Astrocyte (in vitro differentiated cells and primary cell): ENCODE measurements around the gene SEMA7A. TPM values are rescaled to one million over a fixed set of nuclear protein-coding genes. Genes with fewer than 3 reads are reported as not detected.

Experiments used
- DNase-seq: peaks from one replicate; pipeline ENCODE4 v3.0.0-alpha.2; 2010; ENCODE audit warnings: low read depth
- FAIRE-seq: peaks from 2 replicates; lab custom pipeline; 2011; peaks lifted over from hg19 to GRCh38; lab: Jason Lieb, UNC
- H2AFZ ChIP-seq: 2 replicates; pipeline ENCODE4 v1.6.0; 2012; ENCODE audit warnings: low read depth, low read length, inconsistent platforms
- H3K27ac ChIP-seq: 2 replicates; pipeline ENCODE4 v1.5.1; 2011; ENCODE audit warnings: low read depth, low read length, inconsistent platforms
- H3K27me3 ChIP-seq: 2 replicates; pipeline ENCODE4 v1.6.0; 2011; ENCODE audit warnings: low read length, inconsistent platforms; ENCODE audit not compliant: insufficient read depth
- H3K36me3 ChIP-seq: 2 replicates; pipeline ENCODE4 v1.5.1; 2011; ENCODE audit warnings: low read length, inconsistent platforms; ENCODE audit not compliant: insufficient read depth
- H3K4me1 ChIP-seq: 2 replicates; pipeline ENCODE4 v1.5.1; 2011; ENCODE audit warnings: low read length, inconsistent platforms; ENCODE audit not compliant: insufficient read depth
- H3K4me2 ChIP-seq: 2 replicates; pipeline ENCODE4 v1.6.0; 2012; ENCODE audit warnings: low read length, inconsistent platforms
- H3K4me3 ChIP-seq: 2 replicates; pipeline ENCODE4 v1.5.1; 2011; ENCODE audit warnings: low read depth, mild to moderate bottlenecking, low read length, inconsistent platforms; ENCODE audit not compliant: insufficient read depth
- H3K79me2 ChIP-seq: 2 replicates; pipeline ENCODE4 v1.6.0; 2012; ENCODE audit warnings: mild to moderate bottlenecking, low read length, inconsistent platforms; ENCODE audit not compliant: insufficient read depth
- H3K9ac ChIP-seq: 2 replicates; pipeline ENCODE4 v1.6.0; 2012; ENCODE audit warnings: mild to moderate bottlenecking, low read length, inconsistent platforms
- H3K9me3 ChIP-seq: 2 replicates; pipeline ENCODE4 v1.5.1; 2012; ENCODE audit warnings: low read depth, mild to moderate bottlenecking, low read length, inconsistent platforms; ENCODE audit not compliant: insufficient read depth
- H4K20me1 ChIP-seq: 2 replicates; pipeline ENCODE4 v1.6.0; 2012; ENCODE audit warnings: low read length, inconsistent platforms; ENCODE audit not compliant: insufficient read depth
- H3K27ac Mint-ChIP-seq: one replicate; pipeline ENCODE4 v1.8.0; 2021; ENCODE audit warnings: mild to moderate bottlenecking, mixed read lengths; ENCODE audit not compliant: unreplicated experiment
- H3K27me3 Mint-ChIP-seq: one replicate; pipeline ENCODE4 v1.8.0; 2021; ENCODE audit warnings: low read depth, mixed read lengths; ENCODE audit not compliant: unreplicated experiment
- H3K36me3 Mint-ChIP-seq: one replicate; pipeline ENCODE4 v1.8.0; 2021; ENCODE audit warnings: low read depth, mixed read lengths; ENCODE audit not compliant: unreplicated experiment
- H3K4me1 Mint-ChIP-seq: one replicate; pipeline ENCODE4 v1.8.0; 2021; ENCODE audit warnings: low read depth, mixed read lengths; ENCODE audit not compliant: unreplicated experiment
- H3K4me3 Mint-ChIP-seq: one replicate; pipeline ENCODE4 v1.8.0; 2021; ENCODE audit warnings: mild to moderate bottlenecking, moderate library complexity, mixed read lengths; ENCODE audit not compliant: unreplicated experiment
- H3K9me3 Mint-ChIP-seq: one replicate; pipeline ENCODE4 v1.8.0; 2021; ENCODE audit warnings: mild to moderate bottlenecking, mixed read lengths; ENCODE audit not compliant: unreplicated experiment
- CTCF ChIP-seq: IDR thresholded peaks from 2 replicates; pipeline ENCODE4 v1.5.1; 2011; ENCODE audit warnings: low read depth, mild to moderate bottlenecking, inconsistent platforms, low read length, moderate library complexity; ENCODE audit not compliant: insufficient read depth
- EZH2 ChIP-seq: IDR thresholded peaks from 2 replicates; pipeline ENCODE4 v1.6.1; 2012; ENCODE audit warnings: mild to moderate bottlenecking, low read length, inconsistent platforms; ENCODE audit not compliant: insufficient read depth
- total RNA-seq: library from RNA; stranded (reverse); gene quantifications from 2 replicates; pipeline ENCODE4 v1.2.1, GENCODE V29; 2021

SEMA7A gene
- total RNA-seq, 1 donor from 2014 or later, result 26.7 TPM

GRCh38 chr15:74398183-74398582 lies 35.6 kb downstream of the SEMA7A start:
- no peaks in the 10 kb centered on the region for H3K36me3 Mint-ChIP-seq
- Histone ChIP-seq H3K27ac (peak overlapping the region; percentile 92), H3K36me3 (no peaks in the 10 kb centered on the region), H3K9me3 (no peaks in the 10 kb centered on the region), H4K20me1 (no peaks in the 10 kb centered on the region), H3K4me2 (peak overlapping the region; percentile 58), H2AFZ (no peak overlapping the region), H3K4me1 (peaks cover 79% of the 10 kb centered on the region), H3K9ac (peak overlapping the region; percentile 76), H3K79me2 (no peaks in the 10 kb centered on the region), H3K4me3 (no peak overlapping the region), H3K27me3 (no peaks in the 10 kb centered on the region)
- H3K4me3 Mint-ChIP-seq, result no peak overlapping the region
- no peak for DNase-seq
- H3K27ac Mint-ChIP-seq, result peak overlapping the region; percentile 69
- peaks cover 2% of the 10 kb centered on the region for H3K9me3 Mint-ChIP-seq
- peaks cover 10% of the 10 kb centered on the region for H3K27me3 Mint-ChIP-seq
- peaks cover 34% of the 10 kb centered on the region for H3K4me1 Mint-ChIP-seq
- FAIRE-seq, result no peak
- no peak for TF ChIP-seq EZH2
- no peak for TF ChIP-seq CTCF

GRCh38 chr15:74397239-74398068 lies 36.3 kb downstream of the SEMA7A start:
- H3K4me3 Mint-ChIP-seq, result no peak overlapping the region
- H3K27ac ChIP-seq, result peak overlapping the region; percentile 92
- H3K4me1 ChIP-seq, result peaks cover 74% of the 10 kb centered on the region

More at GRCh38 chr15:74397239-74398068, 36.3 kb downstream of the SEMA7A start:
- Histone ChIP-seq H3K9ac (peak overlapping the region; percentile 76), H3K4me3 (no peak overlapping the region), H3K79me2 (no peaks in the 10 kb centered on the region), H4K20me1 (no peaks in the 10 kb centered on the region), H3K36me3 (no peaks in the 10 kb centered on the region), H3K4me2 (peak overlapping the region; percentile 58), H3K27me3 (no peaks in the 10 kb centered on the region), H3K9me3 (no peaks in the 10 kb centered on the region), H2AFZ (no peak overlapping the region)
- Mint-ChIP-seq H3K27ac (peak overlapping the region; percentile 58), H3K36me3 (no peaks in the 10 kb centered on the region), H3K27me3 (peaks cover 11% of the 10 kb centered on the region), H3K9me3 (peaks cover 2% of the 10 kb centered on the region), H3K4me1 (peaks cover 41% of the 10 kb centered on the region)
- TF ChIP-seq CTCF (no peak), EZH2 (no peak)
- FAIRE-seq (no peak), DNase-seq (no peak)
